Activated T-helper 1 cell treated with anti-CD3 and anti-CD28 coated beads, Interleukin-12 subunit alpha, Interleukin-12 subunit beta, Interleukin-2, Interleukin-4 antibody, amounts not matched to agents 30 ng/mL and 10 ng/mL and 1 ng/mL, durations not matched to agents 14 hours and 24 hours and 36 hours (primary cell): ENCODE data around the gene CTU2. TPM values are rescaled to one million over a fixed set of nuclear protein-coding genes. Genes with fewer than 3 reads are reported as not detected.

Source experiments
- DNase-seq: peaks from one replicate; pipeline ENCODE4 v3.0.0; 2021; ENCODE audit warnings: low spot score
- H3K27ac Mint-ChIP-seq: one replicate; pipeline ENCODE4 v1.8.0; 2021; ENCODE audit warnings: mild to moderate bottlenecking, mixed read lengths
- H3K27me3 Mint-ChIP-seq: one replicate; pipeline ENCODE4 v1.8.0; 2022; ENCODE audit warnings: mild to moderate bottlenecking, moderate library complexity, mixed read lengths; ENCODE audit not compliant: insufficient read depth
- H3K36me3 Mint-ChIP-seq: one replicate; pipeline ENCODE4 v1.8.0; 2021; ENCODE audit warnings: low read depth, mixed read lengths
- H3K4me1 Mint-ChIP-seq: one replicate; pipeline ENCODE4 v1.8.0; 2021; ENCODE audit warnings: low read depth, mixed read lengths
- H3K4me3 Mint-ChIP-seq: one replicate; pipeline ENCODE4 v1.8.0; 2021; ENCODE audit warnings: mild to moderate bottlenecking, moderate library complexity, mixed read lengths
- H3K9me3 Mint-ChIP-seq: one replicate; pipeline ENCODE4 v1.8.0; 2021; ENCODE audit warnings: mixed read lengths
- intact Hi-C: fragments of 100-400 bp; cut with micrococcal nuclease; formaldehyde crosslinking; loops from one replicate; pipeline ENCODE4 v1.15.1; 2024
- total RNA-seq: library from RNA; stranded (reverse); gene quantifications from 2 replicates; pipeline ENCODE4 v1.2.3, GENCODE V29; 2022

Gene CTU2
- total RNA-seq, 1 donor from 2014 or later: 74.7 TPM

DNA sequence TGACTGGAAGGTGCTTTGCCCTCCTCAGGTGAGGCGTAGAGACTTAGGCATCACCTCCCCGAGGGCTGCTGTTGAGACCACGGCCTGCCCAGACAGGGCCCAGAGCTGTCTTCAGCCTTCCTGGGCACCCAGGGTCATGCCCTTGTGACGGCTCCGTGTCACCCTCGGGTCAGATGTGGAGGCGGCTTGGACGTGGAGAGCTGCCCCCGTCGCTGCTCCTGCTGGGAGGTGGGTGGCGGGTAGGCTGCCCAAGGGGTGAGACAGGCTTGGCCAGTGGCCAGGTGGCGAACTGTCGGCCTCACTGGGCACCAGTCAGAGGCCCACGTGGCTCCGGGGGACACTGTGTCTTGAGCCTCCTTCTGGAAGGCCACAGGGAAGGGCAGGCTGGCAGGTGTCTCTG, 11.1 kb upstream of the CTU2 start:
- Mint-ChIP-seq H3K27me3 (no peaks in the 10 kb centered on the region), H3K4me1 (peaks cover 37% of the 10 kb centered on the region), H3K27ac (no peak overlapping the region)

DNA sequence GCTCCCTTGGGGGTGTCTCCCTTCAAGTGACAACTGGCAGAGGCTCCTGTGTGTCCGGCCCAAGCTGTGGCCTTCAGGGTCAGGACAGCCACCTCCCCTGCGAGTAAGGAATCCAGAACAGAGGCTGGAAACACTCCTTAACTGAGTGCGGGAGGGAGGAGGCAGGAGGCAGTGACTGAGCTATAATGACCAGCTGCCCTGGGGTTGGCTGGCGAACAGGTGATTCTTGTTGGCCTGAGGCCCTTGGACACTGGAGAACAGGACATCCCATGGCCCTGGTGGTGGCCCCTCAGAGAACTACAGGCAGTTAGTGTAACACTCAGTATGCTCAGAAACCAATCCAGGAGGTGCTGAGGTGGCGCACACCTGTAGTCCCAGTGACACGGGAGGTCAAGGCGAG, 10.6 kb upstream of the CTU2 start:
- DNase-seq: no peak
- H3K36me3 Mint-ChIP-seq: peaks cover 15% of the 10 kb centered on the region
- no peaks in the 10 kb centered on the region for H3K27me3 Mint-ChIP-seq
- H3K4me3 Mint-ChIP-seq: no peak overlapping the region
- H3K4me1 Mint-ChIP-seq: peaks cover 37% of the 10 kb centered on the region
- H3K27ac Mint-ChIP-seq: no peak overlapping the region
- H3K9me3 Mint-ChIP-seq: no peaks in the 10 kb centered on the region
- intact Hi-C loops: no loop called here

More for the DNA sequence above, 11.1 kb upstream of the CTU2 start:
- no peak for DNase-seq
- H3K9me3 Mint-ChIP-seq: no peaks in the 10 kb centered on the region
- no peak overlapping the region for H3K4me3 Mint-ChIP-seq
- peaks cover 15% of the 10 kb centered on the region for H3K36me3 Mint-ChIP-seq
- intact Hi-C loops: no loop called here

DNA sequence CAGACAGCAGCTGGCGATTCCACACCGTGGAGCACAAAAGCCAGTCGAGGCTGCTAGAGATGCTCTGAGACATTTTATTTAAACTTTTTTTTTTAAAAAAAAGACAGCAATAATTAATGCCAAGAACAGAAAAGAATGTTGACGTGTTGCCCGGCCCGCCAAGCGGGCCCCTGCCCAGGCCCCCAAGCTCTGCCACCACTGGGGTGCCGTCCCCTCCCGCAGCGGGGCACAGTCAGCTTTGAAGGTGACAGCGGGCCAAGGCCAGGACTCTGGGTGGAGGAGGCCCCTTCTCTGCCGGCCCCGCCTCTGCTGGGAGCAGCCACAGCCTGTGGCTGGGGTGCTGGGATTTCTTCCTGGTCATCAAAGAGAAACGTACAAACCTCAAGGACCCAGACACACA, 9.9 kb upstream of the CTU2 start:
- no peaks in the 10 kb centered on the region for H3K9me3 Mint-ChIP-seq
- no peak overlapping the region for H3K27ac Mint-ChIP-seq
- DNase-seq: no peak
- intact Hi-C loops: no loop called here
- H3K27me3 Mint-ChIP-seq: no peaks in the 10 kb centered on the region
- peaks cover 15% of the 10 kb centered on the region for H3K36me3 Mint-ChIP-seq
- H3K4me1 Mint-ChIP-seq: peaks cover 36% of the 10 kb centered on the region
- H3K4me3 Mint-ChIP-seq: no peak overlapping the region

DNA sequence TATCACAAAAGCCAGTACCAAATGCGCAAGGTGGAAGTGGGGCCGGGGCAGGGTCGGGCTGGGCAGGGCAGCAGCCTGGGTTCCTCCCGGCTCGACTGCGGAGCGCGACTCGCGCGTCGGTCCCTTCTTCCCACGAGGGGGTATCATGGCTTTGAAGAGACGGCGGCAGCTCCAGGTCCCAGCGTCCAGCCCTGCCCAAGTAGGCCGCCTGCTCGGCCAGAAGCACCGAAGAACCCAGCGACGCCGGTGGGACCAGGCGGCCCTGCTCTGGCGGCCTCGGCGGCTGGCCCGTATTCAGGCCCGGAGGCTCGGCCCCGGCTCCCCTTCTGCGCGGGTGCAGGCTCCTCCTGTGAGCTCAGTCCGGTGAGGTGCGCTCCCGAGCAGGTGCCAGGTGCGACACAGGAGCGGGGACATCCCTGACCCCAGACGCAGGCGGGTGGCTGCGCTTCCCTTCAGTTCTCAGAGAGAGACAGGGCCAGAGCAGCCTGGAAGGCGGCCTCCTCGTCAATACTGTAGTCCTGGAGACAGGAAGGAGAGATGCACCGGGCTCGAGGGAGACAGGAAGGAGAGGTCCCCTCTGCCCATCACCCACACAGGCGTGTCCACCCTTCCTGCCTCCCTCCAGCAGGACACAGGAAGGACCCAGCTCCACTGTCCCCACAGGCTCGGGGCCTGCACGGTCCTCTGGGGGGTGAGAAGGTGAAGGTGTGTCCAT, 9.0 kb upstream of the CTU2 start:
- no peak overlapping the region for H3K27ac Mint-ChIP-seq
- H3K36me3 Mint-ChIP-seq: peaks cover 15% of the 10 kb centered on the region

DNA sequence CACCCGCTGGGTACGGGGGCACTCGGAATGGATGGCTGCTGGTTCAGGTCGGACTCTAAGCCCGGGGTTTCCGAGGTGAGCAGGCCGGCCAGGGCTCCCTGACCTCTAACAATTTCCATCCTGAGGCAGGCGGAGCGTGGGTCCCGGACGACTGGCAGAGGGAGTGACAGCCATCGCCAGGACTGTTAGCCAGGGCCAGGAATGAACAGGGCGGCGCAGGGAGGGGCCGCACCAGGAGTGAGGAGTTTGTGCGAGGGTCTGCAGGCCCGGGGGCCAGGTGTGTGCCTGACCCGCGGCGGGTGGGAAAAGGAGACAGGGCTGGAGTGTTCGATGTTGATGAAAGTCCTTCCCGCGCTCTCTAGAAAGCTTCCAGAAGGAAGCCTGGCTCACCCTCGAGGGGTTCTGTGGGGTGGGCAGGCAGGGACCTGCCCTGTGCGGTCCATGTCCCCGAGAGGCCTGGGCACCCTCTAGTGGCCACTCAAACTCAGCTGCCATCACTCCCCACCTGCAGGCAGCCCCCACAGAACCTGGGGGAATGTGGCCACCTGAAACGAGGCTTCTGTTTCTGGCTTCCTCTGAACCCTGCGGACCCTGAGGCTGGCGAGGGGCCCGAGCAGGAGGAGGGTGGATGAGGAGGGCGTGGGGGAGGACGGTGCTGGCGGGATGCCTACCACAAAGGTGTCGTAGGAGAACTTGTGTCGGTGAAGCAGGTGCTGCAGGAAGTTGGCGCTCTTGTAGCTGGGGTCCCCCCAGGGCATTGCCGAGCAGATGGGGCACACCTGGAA, 8.3 kb upstream of the CTU2 start:
- intact Hi-C loops: no loop called here
- Mint-ChIP-seq H3K4me3 (no peak overlapping the region), H3K9me3 (no peaks in the 10 kb centered on the region), H3K4me1 (peaks cover 36% of the 10 kb centered on the region), H3K27me3 (no peaks in the 10 kb centered on the region), H3K36me3 (peaks cover 20% of the 10 kb centered on the region), H3K27ac (no peak overlapping the region)
- DNase-seq: no peak

More for the DNA sequence above, 9.0 kb upstream of the CTU2 start:
- H3K4me3 Mint-ChIP-seq: no peak overlapping the region
- DNase-seq: no peak
- H3K27me3 Mint-ChIP-seq: no peaks in the 10 kb centered on the region
- H3K4me1 Mint-ChIP-seq: peaks cover 36% of the 10 kb centered on the region
- intact Hi-C loops: no loop called here
- H3K9me3 Mint-ChIP-seq: no peaks in the 10 kb centered on the region

DNA sequence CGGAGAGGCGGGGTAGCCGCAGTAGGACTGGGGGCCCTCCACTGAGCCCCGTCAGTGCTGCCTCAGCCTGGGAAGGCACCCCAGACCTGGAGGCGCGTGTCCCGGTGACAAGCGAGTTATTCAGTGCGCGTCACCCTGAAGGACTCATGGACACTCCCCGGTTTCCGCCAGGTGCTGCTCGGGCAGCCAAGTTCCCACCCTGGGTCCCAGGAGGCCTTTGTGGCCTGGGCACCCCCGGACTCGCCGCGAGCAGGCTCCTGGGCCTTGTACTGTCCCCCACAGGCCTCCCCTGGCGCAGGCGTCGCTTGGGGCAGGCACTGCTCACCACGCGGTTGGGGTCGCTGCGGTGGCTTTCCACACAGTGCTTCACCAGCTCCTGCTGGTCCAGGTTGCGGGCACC, 7.7 kb upstream of the CTU2 start:
- Mint-ChIP-seq H3K4me3 (no peak overlapping the region), H3K36me3 (peaks cover 20% of the 10 kb centered on the region), H3K27me3 (no peaks in the 10 kb centered on the region), H3K4me1 (peaks cover 40% of the 10 kb centered on the region), H3K27ac (no peak overlapping the region), H3K9me3 (no peaks in the 10 kb centered on the region)
- intact Hi-C loops: no loop called here
- no peak for DNase-seq

DNA sequence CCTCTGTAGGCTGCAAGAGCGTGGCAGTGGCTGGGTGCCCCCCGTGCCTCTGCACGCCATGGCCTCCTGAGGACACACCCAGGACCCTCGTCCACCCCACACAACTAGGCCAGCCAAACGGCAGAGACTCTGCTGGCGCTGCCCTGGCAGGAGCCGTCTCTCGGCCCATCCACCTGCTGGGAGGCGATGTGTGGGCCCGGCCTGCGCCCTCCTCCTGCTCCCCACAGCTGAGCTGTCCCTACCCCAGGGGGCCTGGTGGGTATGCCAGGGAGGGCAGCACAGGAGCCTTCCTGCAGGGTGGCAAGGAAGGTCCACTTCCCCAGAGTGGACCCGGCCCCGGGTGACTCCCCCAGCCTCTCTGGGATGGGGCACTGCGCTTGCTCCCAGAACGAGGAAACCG, 7.1 kb upstream of the CTU2 start:
- Mint-ChIP-seq H3K4me1 (peaks cover 46% of the 10 kb centered on the region), H3K36me3 (peaks cover 23% of the 10 kb centered on the region), H3K27me3 (no peaks in the 10 kb centered on the region), H3K9me3 (no peaks in the 10 kb centered on the region), H3K27ac (no peak overlapping the region), H3K4me3 (no peak overlapping the region)
- intact Hi-C loops: no loop called here
- no peak for DNase-seq

DNA sequence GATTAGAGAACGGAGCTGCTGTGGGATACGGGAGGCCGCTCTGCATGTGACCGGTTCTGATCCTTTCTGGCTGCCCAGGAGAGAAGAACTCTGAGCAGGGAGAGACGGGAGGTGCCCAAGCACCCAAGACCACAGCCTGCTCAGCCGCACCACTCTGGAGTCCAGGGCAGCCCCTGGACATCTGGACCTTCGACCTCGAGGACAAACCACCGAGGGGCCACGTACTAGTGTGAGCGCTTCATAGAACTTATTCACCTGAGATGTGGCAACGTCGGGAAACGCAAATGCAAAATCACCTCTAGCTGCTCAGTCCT, 6.0 kb upstream of the CTU2 start:
- H3K4me3 Mint-ChIP-seq: peak overlapping the region; percentile 89
- no peaks in the 10 kb centered on the region for H3K9me3 Mint-ChIP-seq
- DNase-seq: no peak
- H3K27ac Mint-ChIP-seq: peak overlapping the region; percentile 94
- H3K27me3 Mint-ChIP-seq: no peaks in the 10 kb centered on the region
- H3K36me3 Mint-ChIP-seq: peaks cover 22% of the 10 kb centered on the region
- intact Hi-C loops: loop anchor here (5.0 to 10.0 kb wide), 4 partner anchors 63 to 745 kb away; partner anchors contain the start of genes BANP, CDT1 and IL17C
- peaks cover 55% of the 10 kb centered on the region for H3K4me1 Mint-ChIP-seq

DNA sequence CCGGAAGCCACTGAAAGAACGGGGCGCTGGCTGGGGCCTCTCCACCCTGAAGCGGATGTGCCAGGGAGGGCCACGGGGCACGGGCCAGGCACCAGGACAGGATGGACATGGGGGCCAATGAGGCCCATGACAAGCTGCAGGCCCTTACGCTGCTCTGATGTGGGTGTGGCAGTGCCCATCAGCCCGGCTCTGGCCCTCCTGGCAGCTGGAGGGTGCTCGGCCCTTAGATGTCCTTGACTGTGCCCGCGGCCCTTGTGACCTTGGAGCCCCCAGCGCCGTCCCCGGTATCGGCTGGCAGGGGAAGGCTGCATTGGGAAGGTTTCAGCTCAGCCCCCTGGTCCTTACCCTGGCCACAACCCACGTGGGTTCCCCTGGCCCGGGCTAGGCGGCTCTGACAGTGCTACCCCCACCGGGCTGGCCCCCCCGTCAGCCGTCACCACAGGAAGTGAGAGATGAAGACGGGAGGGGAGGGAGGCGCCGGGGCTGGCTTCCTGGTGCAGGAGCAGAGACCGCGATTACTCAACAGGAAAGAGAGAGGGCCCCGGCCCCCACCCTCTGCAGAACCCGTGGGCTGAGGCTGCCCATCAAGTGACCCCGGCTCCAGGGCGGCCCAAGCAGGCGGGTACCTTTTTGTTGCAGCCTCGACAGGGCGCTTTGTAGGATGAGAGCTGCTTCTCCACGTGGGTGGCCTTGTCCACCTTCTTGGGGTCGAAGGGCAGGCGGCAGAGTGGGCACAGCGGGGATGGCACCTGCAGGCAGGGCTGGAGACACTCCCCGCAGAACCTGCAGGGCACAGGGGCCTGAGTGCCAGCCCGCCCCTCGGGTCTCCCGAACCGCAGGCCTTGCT, 5.4 kb upstream of the CTU2 start:
- H3K27ac Mint-ChIP-seq: peak overlapping the region; percentile 94
- H3K4me1 Mint-ChIP-seq: peaks cover 57% of the 10 kb centered on the region
- H3K36me3 Mint-ChIP-seq: peaks cover 22% of the 10 kb centered on the region
- no peaks in the 10 kb centered on the region for H3K9me3 Mint-ChIP-seq
- H3K4me3 Mint-ChIP-seq: peak overlapping the region; percentile 89
- no peaks in the 10 kb centered on the region for H3K27me3 Mint-ChIP-seq
- intact Hi-C loops: loop anchor here (1.0 to 10.0 kb wide), 7 partner anchors 15 to 746 kb away; partner anchors contain the start of genes BANP, CDT1, IL17C and MVD
- peak; percentile 92 for DNase-seq

DNA sequence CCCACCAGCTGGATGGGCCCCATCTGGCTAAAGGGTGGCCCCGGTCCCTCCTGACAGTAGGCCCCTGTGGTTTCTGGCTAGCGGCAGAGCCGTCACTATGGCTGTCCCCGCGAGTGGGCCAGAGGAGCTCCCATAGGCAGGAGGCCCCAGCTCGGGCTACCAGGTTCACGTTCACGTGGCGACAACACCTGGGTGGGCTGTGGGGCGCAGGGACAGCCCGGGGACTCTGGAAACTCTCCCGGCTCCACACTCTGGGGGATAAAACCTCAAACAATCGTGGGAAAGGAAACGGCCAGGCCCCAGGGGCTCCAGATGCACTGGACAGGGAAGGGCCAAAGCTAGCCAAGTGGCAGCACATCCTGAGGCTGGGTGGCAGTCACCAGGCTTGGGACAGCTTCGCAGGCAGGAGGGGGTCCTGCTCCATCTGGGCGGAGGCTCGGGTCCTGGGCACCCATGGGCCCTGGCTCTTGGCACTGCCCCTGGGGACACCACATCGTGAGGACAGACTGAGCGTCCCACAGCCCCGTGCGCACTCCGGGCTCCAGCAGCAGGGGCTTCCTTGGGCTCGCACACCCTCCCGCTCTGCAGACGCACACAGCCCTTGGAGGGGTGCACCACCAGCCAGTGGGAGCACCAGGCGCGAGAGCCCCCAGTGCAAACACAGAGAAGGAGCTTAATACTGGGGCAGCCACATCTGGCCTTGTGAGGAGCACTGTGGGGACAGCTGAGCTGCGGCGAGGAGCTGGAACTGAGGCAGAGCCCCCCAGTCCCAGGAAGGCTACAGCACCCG, 4.5 kb upstream of the CTU2 start:
- Mint-ChIP-seq H3K9me3 (no peaks in the 10 kb centered on the region), H3K4me3 (peak overlapping the region; percentile 89), H3K36me3 (peaks cover 22% of the 10 kb centered on the region), H3K4me1 (peaks cover 57% of the 10 kb centered on the region), H3K27ac (peak overlapping the region; percentile 94), H3K27me3 (no peaks in the 10 kb centered on the region)
- intact Hi-C loops: loop anchor here (1.0 to 10.0 kb wide), 8 partner anchors 15 to 747 kb away; partner anchors contain the start of genes BANP, CDT1, CYBA and IL17C
- DNase-seq: no peak

DNA sequence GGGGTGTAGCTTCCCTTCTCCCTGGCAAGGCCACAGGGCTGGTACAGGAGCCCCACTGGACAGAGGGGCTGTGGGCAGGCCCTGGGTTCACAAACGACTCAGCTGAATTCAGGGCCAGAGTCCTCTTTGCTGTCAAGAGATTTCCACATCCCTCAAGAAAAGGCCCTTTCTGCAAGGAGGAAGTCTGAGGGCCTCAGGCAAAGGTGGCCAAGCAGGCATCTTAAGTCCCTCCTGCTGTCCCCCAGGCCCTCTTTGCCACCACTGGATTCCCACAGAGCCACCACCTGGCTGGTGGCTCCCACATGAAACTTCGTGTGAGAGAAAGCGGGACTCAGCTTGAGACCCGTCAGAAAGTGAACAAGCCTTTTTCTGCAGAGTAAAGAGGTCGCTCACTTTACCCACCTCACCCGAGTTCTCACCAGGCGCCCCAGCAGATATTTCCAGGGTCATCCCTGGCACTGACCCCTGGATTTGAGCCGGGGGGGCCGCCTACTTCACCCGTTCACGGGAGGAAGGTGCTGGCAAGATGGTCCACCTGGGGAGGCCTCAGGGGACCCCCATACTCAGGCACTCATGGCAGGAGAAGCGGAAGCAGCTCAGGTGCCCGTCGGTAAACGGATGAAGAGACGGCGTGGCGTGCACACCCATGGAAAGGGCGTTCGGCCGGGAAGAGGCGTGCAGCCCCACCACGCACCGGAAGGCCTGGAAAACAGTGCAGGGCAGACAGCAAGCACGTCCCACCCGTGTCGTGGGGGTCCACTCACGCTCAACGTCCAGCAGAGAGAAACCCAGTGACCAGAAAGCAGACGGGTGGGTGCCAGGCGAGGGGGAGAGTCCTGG, 3.7 kb upstream of the CTU2 start:
- H3K4me1 Mint-ChIP-seq: peaks cover 64% of the 10 kb centered on the region
- H3K36me3 Mint-ChIP-seq: peaks cover 19% of the 10 kb centered on the region
- H3K9me3 Mint-ChIP-seq: no peaks in the 10 kb centered on the region
- peak overlapping the region; percentile 89 for H3K4me3 Mint-ChIP-seq
- intact Hi-C loops: loop anchor here (2.0 to 10.0 kb wide), 5 partner anchors 52 to 748 kb away; partner anchors contain the start of genes BANP, CDT1, CYBA and IL17C
- H3K27me3 Mint-ChIP-seq: no peaks in the 10 kb centered on the region
- peak overlapping the region; percentile 94 for H3K27ac Mint-ChIP-seq
- DNase-seq: no peak
